ENCODE results near the gene EXD3.

GRCh38 chr9:137381501-137382443, 41.2 kb downstream of the EXD3 start:
- no peak for TF ChIP-seq CTCF (IDR thresholded peaks at IDR 0.05; ENCODE audit: low read length)
- TF ChIP-seq EZH2 (optimal IDR thresholded peaks at IDR 0.05; ENCODE audit: low read depth, low read length) = no peak
- no peak for TF ChIP-seq EZH2phosphoT487 (IDR thresholded peaks at IDR 0.05; ENCODE audit: low read length)
